ENCODE results near the gene POLE. TPM values are rescaled to one million over a fixed set of nuclear protein-coding genes. Genes with fewer than 3 reads are reported as not detected.

Gene POLE
- total RNA-seq, 2 experiments from 2014 or later = 115 to 121 TPM

DNA sequence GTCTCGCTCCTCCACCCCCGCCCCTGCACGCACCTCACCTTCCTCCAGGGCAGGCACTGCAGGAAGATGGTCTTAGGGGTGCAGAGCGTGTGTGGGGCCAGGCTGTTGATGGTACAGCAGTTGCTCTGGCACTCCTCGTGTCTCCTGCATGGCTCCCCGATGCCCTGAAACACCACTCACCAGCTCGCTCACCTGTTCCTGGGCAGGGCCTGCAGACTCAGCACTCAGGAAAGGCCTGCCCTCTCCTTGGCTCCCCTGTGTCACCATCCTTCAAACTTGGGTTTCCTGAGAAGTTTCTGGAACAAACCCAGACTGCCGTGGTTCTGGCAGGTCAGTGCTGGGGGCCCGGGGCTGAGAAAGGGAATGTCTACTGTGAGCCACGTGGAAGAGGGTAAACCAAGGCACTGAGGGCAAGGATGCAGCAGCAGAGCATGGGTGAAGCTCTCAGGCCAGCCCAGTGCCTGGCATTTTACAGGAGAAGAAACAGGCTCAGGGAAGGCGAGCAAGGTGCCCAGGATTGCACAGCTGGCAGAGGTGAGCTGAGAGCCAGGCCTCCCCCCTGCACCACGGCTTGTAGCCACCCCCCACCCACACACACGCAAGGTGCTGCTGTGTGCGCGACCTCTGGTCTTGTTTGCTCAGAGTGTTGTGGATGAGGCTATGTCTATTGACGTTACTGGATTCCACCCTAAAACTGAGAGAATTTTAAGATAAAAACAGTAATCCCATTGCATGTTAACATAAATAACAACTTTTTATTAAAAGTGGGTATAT lies 82.3 kb downstream of the POLE start:
- Mint-ChIP-seq H3K9me3 (no peaks in the 10 kb centered on the region), H3K36me3 (ENCODE audit: low read depth) (no peaks in the 10 kb centered on the region), H3K27me3 (peaks cover 46% of the 10 kb centered on the region), H3K27ac (no peak overlapping the region), H3K4me3 (no peak overlapping the region), H3K4me1 (ENCODE audit: low read depth) (peaks cover 11% of the 10 kb centered on the region)
- POLR2A ChIA-PET = no interaction called here
- DNase-seq = no peak
- TF ChIP-seq, protein P1, sequence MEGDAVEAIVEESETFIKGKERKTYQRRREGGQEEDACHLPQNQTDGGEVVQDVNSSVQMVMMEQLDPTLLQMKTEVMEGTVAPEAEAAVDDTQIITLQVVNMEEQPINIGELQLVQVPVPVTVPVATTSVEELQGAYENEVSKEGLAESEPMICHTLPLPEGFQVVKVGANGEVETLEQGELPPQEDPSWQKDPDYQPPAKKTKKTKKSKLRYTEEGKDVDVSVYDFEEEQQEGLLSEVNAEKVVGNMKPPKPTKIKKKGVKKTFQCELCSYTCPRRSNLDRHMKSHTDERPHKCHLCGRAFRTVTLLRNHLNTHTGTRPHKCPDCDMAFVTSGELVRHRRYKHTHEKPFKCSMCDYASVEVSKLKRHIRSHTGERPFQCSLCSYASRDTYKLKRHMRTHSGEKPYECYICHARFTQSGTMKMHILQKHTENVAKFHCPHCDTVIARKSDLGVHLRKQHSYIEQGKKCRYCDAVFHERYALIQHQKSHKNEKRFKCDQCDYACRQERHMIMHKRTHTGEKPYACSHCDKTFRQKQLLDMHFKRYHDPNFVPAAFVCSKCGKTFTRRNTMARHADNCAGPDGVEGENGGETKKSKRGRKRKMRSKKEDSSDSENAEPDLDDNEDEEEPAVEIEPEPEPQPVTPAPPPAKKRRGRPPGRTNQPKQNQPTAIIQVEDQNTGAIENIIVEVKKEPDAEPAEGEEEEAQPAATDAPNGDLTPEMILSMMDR (IDR thresholded peaks at IDR 0.05) = no peak
- no peak for ATAC-seq
- intact Hi-C loops (cut with micrococcal nuclease) = no loop called here
- CTCF ChIA-PET = interaction anchor here (1.1 to 2.1 kb wide), 2 partner anchors 10 kb away, joined by 3 to 5 read pairs; no protein-coding TSS in a partner anchor

DNA sequence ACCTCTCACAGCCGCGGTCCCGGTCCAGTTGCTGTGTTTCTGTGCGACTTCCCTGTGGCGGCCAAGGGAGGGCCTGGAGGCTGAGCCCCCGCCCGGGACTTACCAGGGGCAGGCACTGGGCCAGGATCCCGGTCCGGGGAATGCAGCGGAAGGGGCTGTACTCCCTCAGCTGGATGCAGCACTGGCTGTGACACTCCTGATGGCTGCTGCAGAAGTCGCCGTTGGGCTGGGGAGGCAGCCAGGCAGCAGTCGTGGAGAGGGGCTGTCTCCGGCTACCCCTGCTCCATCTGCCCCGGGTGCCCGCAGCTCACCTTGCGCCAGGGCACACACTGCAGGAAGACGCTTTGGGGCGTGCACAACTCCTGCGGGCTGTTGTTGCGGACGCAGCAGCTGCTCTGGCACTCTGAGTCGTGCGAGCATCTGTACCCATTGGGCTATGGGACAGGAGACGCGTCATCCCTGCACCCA lies 83.0 kb downstream of the POLE start:
- ChIA-PET CTCF (interaction anchor here (0.8 to 2.1 kb wide), 3 partner anchors 9 to 189 kb away, joined by 3 to 5 read pairs (median 3); no protein-coding TSS in a partner anchor), POLR2A (no interaction called here)
- peaks cover 41% of the 10 kb centered on the region for H3K27me3 Mint-ChIP-seq
- ATAC-seq (no peak), DNase-seq (no peak)
- peaks cover 12% of the 10 kb centered on the region for H3K4me1 Mint-ChIP-seq (ENCODE audit: low read depth)
- intact Hi-C loops (cut with micrococcal nuclease) = no loop called here
- no peaks in the 10 kb centered on the region for H3K36me3 Mint-ChIP-seq (ENCODE audit: low read depth)
- no peak overlapping the region for H3K4me3 Mint-ChIP-seq
- H3K9me3 Mint-ChIP-seq = no peaks in the 10 kb centered on the region
- TF ChIP-seq, protein P1 (IDR thresholded peaks at IDR 0.05) = no peak
- H3K27ac Mint-ChIP-seq = no peak overlapping the region

DNA sequence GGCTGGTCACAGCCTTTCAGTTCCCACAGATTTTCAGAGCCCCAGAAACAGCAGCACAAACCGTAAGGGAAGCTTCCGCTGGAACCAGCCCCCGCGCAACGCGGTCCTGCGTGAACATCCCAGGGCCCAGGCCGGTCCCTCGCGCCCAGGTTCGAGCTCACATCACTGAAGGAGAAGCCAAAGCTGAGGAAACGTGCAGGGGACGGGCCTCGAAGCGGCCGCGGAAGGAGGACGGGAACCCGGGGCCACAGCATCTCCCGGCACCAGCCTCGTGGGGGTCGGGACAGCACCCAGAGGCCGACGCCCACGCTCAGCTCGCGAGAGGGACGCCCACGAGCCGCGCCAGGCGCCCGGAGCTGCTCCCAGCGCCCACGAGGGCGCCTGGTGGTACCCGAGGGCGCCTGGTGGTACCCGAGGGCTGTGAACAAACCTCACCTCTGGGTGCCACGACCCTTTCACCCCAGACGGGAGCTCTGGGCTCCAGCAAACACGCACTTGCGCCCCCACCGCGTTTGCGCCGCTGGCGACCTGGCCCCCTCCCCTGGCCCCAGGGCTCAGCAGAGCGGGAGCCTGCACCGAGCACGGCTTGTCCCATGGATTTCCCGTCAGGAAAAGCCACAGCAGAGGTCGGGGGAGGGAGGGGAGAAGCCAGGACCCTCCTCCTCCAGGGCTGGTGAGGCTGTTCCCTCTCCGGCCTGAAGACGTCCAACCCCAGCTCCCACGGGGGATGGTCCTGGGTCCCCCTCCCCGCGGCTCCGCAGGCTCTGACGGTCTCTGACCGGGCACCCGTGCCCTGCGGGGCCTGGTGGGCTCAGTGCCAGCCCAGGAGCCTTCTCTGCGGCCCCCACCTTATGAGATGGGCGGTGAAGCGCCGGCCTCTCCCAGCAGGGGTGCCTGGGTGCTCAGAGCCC lies 83.6 kb downstream of the POLE start:
- POLR2A ChIA-PET = no interaction called here

DNA sequence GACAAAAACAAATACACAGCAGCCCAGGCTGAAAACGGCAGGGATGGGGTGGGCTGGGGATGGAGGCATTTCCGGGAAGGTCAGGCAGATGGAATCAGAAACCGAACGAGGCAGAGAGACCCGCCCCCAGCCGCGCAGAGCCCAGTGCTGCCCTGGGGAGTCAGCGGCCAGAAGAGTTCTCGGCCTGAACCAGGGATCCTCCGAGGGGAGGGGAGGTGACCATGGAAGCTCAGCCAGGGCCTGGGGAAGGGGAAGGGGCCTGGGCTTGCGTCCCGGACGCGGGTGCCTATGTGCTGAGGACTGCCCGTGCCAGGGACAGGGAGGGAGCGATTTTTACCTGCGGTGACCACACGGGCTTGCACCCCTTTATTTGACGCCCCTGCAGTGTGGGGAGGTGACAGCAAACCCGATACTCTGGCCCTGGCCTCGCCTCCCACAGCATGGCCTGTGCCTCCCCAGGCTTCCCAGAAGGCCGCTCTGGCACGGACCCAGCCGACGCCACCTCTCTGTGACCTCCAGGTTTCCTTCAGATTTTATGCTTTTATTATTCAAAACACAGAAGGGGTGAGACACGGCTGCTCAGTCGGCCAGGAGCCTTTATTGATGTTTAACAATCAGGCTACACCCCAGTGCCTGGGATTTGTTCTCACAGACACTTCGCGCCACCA lies 84.4 kb downstream of the POLE start:
- no peak for ATAC-seq
- H3K27me3 Mint-ChIP-seq = peaks cover 37% of the 10 kb centered on the region

More for the DNA sequence above, 83.6 kb downstream of the POLE start:
- H3K4me1 Mint-ChIP-seq (ENCODE audit: low read depth) = peaks cover 16% of the 10 kb centered on the region
- H3K36me3 Mint-ChIP-seq (ENCODE audit: low read depth) = no peaks in the 10 kb centered on the region
- ATAC-seq (no peak), DNase-seq (no peak)
- intact Hi-C loops (cut with micrococcal nuclease) = no loop called here
- no peak overlapping the region for H3K27ac Mint-ChIP-seq
- CTCF ChIA-PET = interaction anchor here (0.8 to 2.1 kb wide), 3 partner anchors 8 to 188 kb away, joined by 3 to 5 read pairs (median 3); no protein-coding TSS in a partner anchor
- H3K4me3 Mint-ChIP-seq = no peak overlapping the region
- H3K27me3 Mint-ChIP-seq = peaks cover 41% of the 10 kb centered on the region
- H3K9me3 Mint-ChIP-seq = no peaks in the 10 kb centered on the region
- TF ChIP-seq, protein P1 (IDR thresholded peaks at IDR 0.05) = no peak

More for the DNA sequence above, 84.4 kb downstream of the POLE start:
- Mint-ChIP-seq H3K27ac (no peak overlapping the region), H3K9me3 (no peaks in the 10 kb centered on the region), H3K36me3 (ENCODE audit: low read depth) (no peaks in the 10 kb centered on the region), H3K4me3 (no peak overlapping the region), H3K4me1 (ENCODE audit: low read depth) (peaks cover 14% of the 10 kb centered on the region)
- ChIA-PET POLR2A (no interaction called here), CTCF (interaction anchor here (2.1 kb wide), 1 partner anchor 12 kb away, joined by 5 read pairs; no protein-coding TSS in a partner anchor)
- intact Hi-C loops (cut with micrococcal nuclease) = no loop called here
- DNase-seq = no peak
- TF ChIP-seq, protein P1 (IDR thresholded peaks at IDR 0.05) = no peak

Data from activated CD8-positive, alpha-beta T cell treated with anti-CD3 and anti-CD28 coated beads for 36 hours (primary cell).